ENCODE measurements around the gene P2RX2. TPM values are rescaled to one million over a fixed set of nuclear protein-coding genes. Genes with fewer than 3 reads are reported as not detected.

The P2RX2 gene
- total and polyA plus RNA-seq, 2 experiments from 2014 or later, result not detected

DNA sequence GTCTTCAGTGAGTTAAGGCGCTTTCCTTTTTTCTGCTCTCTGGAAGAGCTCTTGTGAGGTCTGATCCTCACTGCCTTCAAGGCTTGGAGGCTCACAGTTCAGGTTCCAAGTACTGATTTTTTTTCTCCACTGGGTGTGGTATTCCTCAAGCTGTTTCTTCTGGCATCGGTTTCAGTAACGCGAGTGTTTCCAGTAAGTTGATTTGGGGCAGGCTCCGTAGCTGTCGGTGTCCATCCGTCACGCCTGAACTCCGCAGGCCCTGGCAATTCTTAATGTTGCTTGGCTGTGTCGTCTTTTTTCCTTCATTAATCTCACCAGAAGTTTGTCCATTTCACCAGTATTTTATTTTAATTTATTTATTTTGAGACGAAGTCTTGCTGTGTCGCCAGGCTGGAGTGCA lies 38.8 kb upstream of the P2RX2 start:
- TF ChIP-seq EZH2 (IDR thresholded peaks at IDR 0.05; ENCODE audit: borderline replicate concordance) (no peak), EZH2phosphoT487 (IDR thresholded peaks at IDR 0.05; ENCODE audit: low read depth, severe bottlenecking, unreplicated experiment) (no peak)
- TF ChIP-seq, protein P1, sequence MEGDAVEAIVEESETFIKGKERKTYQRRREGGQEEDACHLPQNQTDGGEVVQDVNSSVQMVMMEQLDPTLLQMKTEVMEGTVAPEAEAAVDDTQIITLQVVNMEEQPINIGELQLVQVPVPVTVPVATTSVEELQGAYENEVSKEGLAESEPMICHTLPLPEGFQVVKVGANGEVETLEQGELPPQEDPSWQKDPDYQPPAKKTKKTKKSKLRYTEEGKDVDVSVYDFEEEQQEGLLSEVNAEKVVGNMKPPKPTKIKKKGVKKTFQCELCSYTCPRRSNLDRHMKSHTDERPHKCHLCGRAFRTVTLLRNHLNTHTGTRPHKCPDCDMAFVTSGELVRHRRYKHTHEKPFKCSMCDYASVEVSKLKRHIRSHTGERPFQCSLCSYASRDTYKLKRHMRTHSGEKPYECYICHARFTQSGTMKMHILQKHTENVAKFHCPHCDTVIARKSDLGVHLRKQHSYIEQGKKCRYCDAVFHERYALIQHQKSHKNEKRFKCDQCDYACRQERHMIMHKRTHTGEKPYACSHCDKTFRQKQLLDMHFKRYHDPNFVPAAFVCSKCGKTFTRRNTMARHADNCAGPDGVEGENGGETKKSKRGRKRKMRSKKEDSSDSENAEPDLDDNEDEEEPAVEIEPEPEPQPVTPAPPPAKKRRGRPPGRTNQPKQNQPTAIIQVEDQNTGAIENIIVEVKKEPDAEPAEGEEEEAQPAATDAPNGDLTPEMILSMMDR (IDR thresholded peaks at IDR 0.05; ENCODE audit: poor library complexity), result no peak
- Histone ChIP-seq H2AFZ (no peak overlapping the region), H4K20me1 (ENCODE audit: insufficient read depth, poor library complexity, severe bottlenecking) (peaks cover 8% of the 10 kb centered on the region), H3K27ac (no peak overlapping the region), H3K9me2 (replicated peaks; ENCODE audit: insufficient read depth) (no peaks in the 10 kb centered on the region), H3K79me2 (no peaks in the 10 kb centered on the region), H3K4me3 (no peak overlapping the region), H3K27me3 (peaks cover 12% of the 10 kb centered on the region), H3K9me3 (ENCODE audit: low read depth) (no peaks in the 10 kb centered on the region), H3K4me2 (no peak overlapping the region), H3K4me1 (ENCODE audit: insufficient read depth) (no peaks in the 10 kb centered on the region), H3K36me3 (replicated peaks; ENCODE audit: insufficient read depth, low read depth) (no peaks in the 10 kb centered on the region)
- no peak for DNase-seq (ENCODE audit: low spot score)
- WGBS (ENCODE audit: low lambda C conversion rate, missing lambda C conversion rate), result 95% methylated on average over 12 of the region's 12 CpGs

DNA sequence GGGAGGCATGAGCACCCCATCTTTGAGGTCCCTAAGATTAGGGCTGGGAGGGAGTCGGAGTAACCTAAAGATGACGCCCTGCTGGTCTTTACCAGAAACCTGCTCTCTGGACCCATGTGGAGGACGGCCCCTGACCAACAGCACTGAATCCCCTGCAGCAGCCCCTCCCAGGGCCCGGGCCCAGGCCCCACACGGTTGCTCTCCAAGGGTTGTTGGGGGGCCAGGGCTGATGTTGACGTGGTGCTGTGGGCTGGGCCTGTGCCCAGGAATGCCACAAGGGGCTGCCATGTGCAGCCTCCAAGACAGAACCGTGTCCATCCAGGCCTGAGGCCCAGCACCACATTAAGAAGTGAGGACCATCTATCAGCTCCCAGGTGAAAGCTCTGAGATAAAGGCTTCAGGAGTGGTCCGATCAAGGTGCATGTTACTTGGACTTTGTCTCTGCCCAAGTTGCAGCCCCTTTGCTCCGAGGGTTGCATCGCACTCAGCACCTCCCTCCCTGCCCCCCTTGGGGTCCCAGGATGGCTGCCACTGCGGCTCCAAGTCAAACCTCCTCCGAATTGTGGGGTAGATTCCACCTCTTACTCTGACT lies 37.8 kb upstream of the P2RX2 start:
- Histone ChIP-seq H3K79me2 (no peaks in the 10 kb centered on the region), H3K9me3 (ENCODE audit: low read depth) (no peaks in the 10 kb centered on the region), H2AFZ (no peak overlapping the region), H3K4me2 (no peak overlapping the region), H3K36me3 (replicated peaks; ENCODE audit: insufficient read depth, low read depth) (no peaks in the 10 kb centered on the region), H3K9me2 (replicated peaks; ENCODE audit: insufficient read depth) (no peaks in the 10 kb centered on the region), H3K4me3 (no peak overlapping the region), H3K27ac (no peak overlapping the region), H4K20me1 (ENCODE audit: insufficient read depth, poor library complexity, severe bottlenecking) (peaks cover 8% of the 10 kb centered on the region), H3K27me3 (peaks cover 12% of the 10 kb centered on the region), H3K4me1 (ENCODE audit: insufficient read depth) (no peaks in the 10 kb centered on the region)
- no peak for DNase-seq (ENCODE audit: low spot score)
- TF ChIP-seq EZH2phosphoT487 (IDR thresholded peaks at IDR 0.05; ENCODE audit: low read depth, severe bottlenecking, unreplicated experiment) (no peak), EZH2 (IDR thresholded peaks at IDR 0.05; ENCODE audit: borderline replicate concordance) (no peak)
- TF ChIP-seq, protein P1 (IDR thresholded peaks at IDR 0.05; ENCODE audit: poor library complexity), result no peak
- 98% methylated on average over 11 of the region's 12 CpGs for WGBS (ENCODE audit: low lambda C conversion rate, missing lambda C conversion rate)

DNA sequence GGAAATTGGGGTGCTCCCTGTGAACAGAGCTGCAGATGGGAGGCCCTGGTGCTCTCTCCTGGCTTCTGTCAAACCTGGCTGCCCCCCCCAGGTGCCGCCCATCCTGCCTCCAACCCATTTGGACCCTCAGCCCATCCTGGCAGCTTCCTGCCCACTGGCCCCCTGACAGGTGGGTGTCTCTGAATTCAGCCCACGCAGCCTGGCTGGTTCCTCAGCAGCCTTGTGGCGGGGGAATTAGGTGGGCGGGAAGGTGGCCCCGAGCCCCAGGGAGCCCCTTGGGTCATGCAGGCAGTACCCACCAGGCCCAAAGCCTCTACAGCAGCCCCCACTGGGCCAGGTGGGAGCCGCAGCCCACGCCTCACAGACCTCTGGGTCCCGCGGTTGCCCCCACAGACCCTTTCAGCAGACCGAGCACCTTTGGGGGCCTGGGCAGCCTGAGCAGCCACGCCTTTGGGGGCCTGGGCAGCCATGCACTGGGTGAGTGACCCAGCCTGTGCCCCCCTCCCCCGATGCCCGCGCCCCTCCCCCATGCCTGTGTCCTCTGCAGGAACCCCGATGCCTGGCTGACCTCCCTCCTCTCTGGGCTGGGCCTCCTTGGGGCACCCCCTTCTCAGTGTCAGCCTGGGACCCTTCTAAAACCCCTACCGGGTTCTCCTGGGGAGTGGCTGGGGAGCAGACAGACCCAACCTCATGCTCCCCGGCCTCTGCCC lies 37.1 kb upstream of the P2RX2 start:
- no peaks in the 10 kb centered on the region for H3K9me2 ChIP-seq (replicated peaks; ENCODE audit: insufficient read depth)
- H3K36me3 ChIP-seq (replicated peaks; ENCODE audit: insufficient read depth, low read depth), result no peaks in the 10 kb centered on the region
- no peak overlapping the region for H3K4me3 ChIP-seq
- H3K9me3 ChIP-seq (ENCODE audit: low read depth), result no peaks in the 10 kb centered on the region
- H3K27ac ChIP-seq, result no peak overlapping the region
- no peak overlapping the region for H3K4me2 ChIP-seq
- peaks cover 12% of the 10 kb centered on the region for H3K27me3 ChIP-seq
- H3K79me2 ChIP-seq, result no peaks in the 10 kb centered on the region
- no peak overlapping the region for H2AFZ ChIP-seq
- WGBS (ENCODE audit: low lambda C conversion rate, missing lambda C conversion rate), result 78% methylated on average over 11 of the region's 17 CpGs
- peaks cover 8% of the 10 kb centered on the region for H4K20me1 ChIP-seq (ENCODE audit: insufficient read depth, poor library complexity, severe bottlenecking)
- TF ChIP-seq EZH2 (IDR thresholded peaks at IDR 0.05; ENCODE audit: borderline replicate concordance), result no peak
- TF ChIP-seq EZH2phosphoT487 (IDR thresholded peaks at IDR 0.05; ENCODE audit: low read depth, severe bottlenecking, unreplicated experiment), result no peak
- TF ChIP-seq, protein P1 (IDR thresholded peaks at IDR 0.05; ENCODE audit: poor library complexity), result no peak
- H3K4me1 ChIP-seq (ENCODE audit: insufficient read depth), result no peaks in the 10 kb centered on the region
- DNase-seq (ENCODE audit: low spot score), result no peak

All from hepatocyte (in vitro differentiated cells).